HEK293 (cell line): ENCODE data around the gene ZC2HC1C.
A peak's percentile ranks its signal among the peaks of the same experiment; 100 is the strongest.

ENCODE experiments used
- HOXD13 ChIP-seq: sonication (generic); formaldehyde crosslinking; IDR thresholded peaks from 2 replicates; pipeline ENCODE4 v1.8.0; 2022; ENCODE audit warnings: missing genetic modification reagents, borderline replicate concordance
- OVOL3 ChIP-seq: fragments of 450-650 bp; formaldehyde crosslinking; IDR thresholded peaks from 2 replicates; pipeline ENCODE4 v1.5.1; 2016; ENCODE audit warnings: missing biosample characterization, missing genetic modification characterization
- SP7 ChIP-seq: fragments of 450-650 bp; formaldehyde crosslinking; IDR thresholded peaks from 2 replicates; pipeline ENCODE4 v1.5.1; 2016; ENCODE audit warnings: missing biosample characterization, missing genetic modification characterization
- TRIM28 ChIP-seq: IDR thresholded peaks from 2 replicates; pipeline ENCODE4 v1.6.1; 2011; ENCODE audit warnings: low read length, control low read depth, borderline replicate concordance
- TSHZ1 ChIP-seq: fragments of 450-650 bp; formaldehyde crosslinking; IDR thresholded peaks from 2 replicates; pipeline ENCODE4 v1.5.1; 2016; ENCODE audit warnings: missing biosample characterization, missing genetic modification characterization, borderline replicate concordance
- ZBTB10 ChIP-seq: fragments of 450-650 bp; formaldehyde crosslinking; IDR thresholded peaks from 2 replicates; pipeline ENCODE4 v1.5.1; 2016; ENCODE audit warnings: missing biosample characterization, missing genetic modification characterization
- ZBTB48 ChIP-seq: fragments of 450-650 bp; formaldehyde crosslinking; IDR thresholded peaks from 2 replicates; pipeline ENCODE4 v1.5.1; 2016; ENCODE audit warnings: missing biosample characterization, missing genetic modification characterization
- ZBTB8A ChIP-seq: fragments of 450-650 bp; formaldehyde crosslinking; IDR thresholded peaks from 2 replicates; pipeline ENCODE4 v1.5.1; 2016; ENCODE audit warnings: missing biosample characterization, missing genetic modification characterization
- ZEB2 ChIP-seq: fragments of 450-650 bp; formaldehyde crosslinking; IDR thresholded peaks from 2 replicates; pipeline ENCODE4 v1.5.1; 2016; ENCODE audit warnings: missing biosample characterization, missing genetic modification characterization
- ZFHX2 ChIP-seq: fragments of 450-650 bp; formaldehyde crosslinking; conservative IDR thresholded peaks from 2 replicates; pipeline ENCODE4 v1.5.1; 2016; ENCODE audit warnings: missing biosample characterization, missing genetic modification characterization
- ZNF266 ChIP-seq: fragments of 450-650 bp; formaldehyde crosslinking; IDR thresholded peaks from 2 replicates; pipeline ENCODE4 v1.5.1; 2016; ENCODE audit warnings: missing biosample characterization, missing genetic modification characterization, low read depth
- ZNF449 ChIP-seq: fragments of 450-650 bp; formaldehyde crosslinking; IDR thresholded peaks from 2 replicates; pipeline ENCODE4 v1.5.1; 2017; ENCODE audit warnings: missing biosample characterization, mild to moderate bottlenecking, missing genetic modification characterization, moderate library complexity
- ZNF518A ChIP-seq: fragments of 450-650 bp; formaldehyde crosslinking; conservative IDR thresholded peaks from 2 replicates; pipeline ENCODE4 v1.5.1; 2016; ENCODE audit warnings: low read depth, missing biosample characterization, missing genetic modification characterization
- ZNF521 ChIP-seq: fragments of 450-650 bp; formaldehyde crosslinking; IDR thresholded peaks from 2 replicates; pipeline ENCODE4 v1.5.1; 2017; ENCODE audit warnings: missing biosample characterization, mild to moderate bottlenecking, missing genetic modification characterization
- ZNF555 ChIP-seq: fragments of 450-650 bp; formaldehyde crosslinking; conservative IDR thresholded peaks from 2 replicates; pipeline ENCODE4 v1.5.1; 2017; ENCODE audit warnings: missing biosample characterization, mild to moderate bottlenecking, missing genetic modification characterization, inconsistent platforms
- ZNF560 ChIP-seq: fragments of 450-650 bp; formaldehyde crosslinking; IDR thresholded peaks from 2 replicates; pipeline ENCODE4 v1.5.1; 2017; ENCODE audit warnings: missing biosample characterization, missing genetic modification characterization, borderline replicate concordance
- ZNF629 ChIP-seq: fragments of 450-650 bp; formaldehyde crosslinking; IDR thresholded peaks from 2 replicates; pipeline ENCODE4 v1.5.1; 2017; ENCODE audit warnings: missing biosample characterization, missing genetic modification characterization
- ZNF660 ChIP-seq: fragments of 450-650 bp; IDR thresholded peaks from 2 replicates; pipeline ENCODE4 v1.5.1; 2018; ENCODE audit warnings: missing biosample characterization, mild to moderate bottlenecking, missing genetic modification characterization
- ZNF692 ChIP-seq: fragments of 450-650 bp; formaldehyde crosslinking; IDR thresholded peaks from 2 replicates; pipeline ENCODE4 v1.5.1; 2016; ENCODE audit warnings: missing biosample characterization, missing genetic modification characterization
- ZNF768 ChIP-seq: fragments of 450-650 bp; formaldehyde crosslinking; IDR thresholded peaks from 2 replicates; pipeline ENCODE4 v1.5.1; 2018; ENCODE audit warnings: missing biosample characterization, mild to moderate bottlenecking, missing genetic modification characterization
- ZSCAN23 ChIP-seq: fragments of 450-650 bp; formaldehyde crosslinking; IDR thresholded peaks from 2 replicates; pipeline ENCODE4 v1.5.1; 2016; ENCODE audit warnings: missing biosample characterization, missing genetic modification characterization
- ZSCAN5A ChIP-seq: fragments of 450-650 bp; formaldehyde crosslinking; IDR thresholded peaks from 2 replicates; pipeline ENCODE4 v1.5.1; 2016; ENCODE audit warnings: missing biosample characterization, missing genetic modification characterization
- ZXDB ChIP-seq: fragments of 450-650 bp; formaldehyde crosslinking; IDR thresholded peaks from 2 replicates; pipeline ENCODE4 v1.5.1; 2016; ENCODE audit warnings: missing biosample characterization, missing genetic modification characterization

ZC2HC1C gene

GRCh38 chr14:75126679-75127473, 57.4 kb downstream of the ZC2HC1C start, which contains the start of gene NEK9 (continued):
- TF ChIP-seq ZNF692 (tag by site-specific recombination), result peak; percentile 64; the same call in 1 of the 2 replicates
- TF ChIP-seq ZXDB (tag by site-specific recombination), result peak; percentile 81
- no peak for TF ChIP-seq ZNF449 (tag by site-specific recombination)
- peak; percentile 64; the same call in 1 of the 2 replicates for TF ChIP-seq TRIM28
- TF ChIP-seq ZBTB8A (tag by site-specific recombination), result peak; percentile 16
- TF ChIP-seq ZNF660 (tag by site-specific recombination), result peak; percentile 81
- no peak for TF ChIP-seq OVOL3
- 0 out of 2 replicates have a peak, but pooled peaks have one; percentile 1 for TF ChIP-seq TSHZ1
- peak; percentile 65; the same call in 1 of the 2 replicates for TF ChIP-seq SP7
- no peak for TF ChIP-seq ZNF768 (tag by site-specific recombination)
- TF ChIP-seq ZNF518A (tag by site-specific recombination), result peak; percentile 93
- TF ChIP-seq ZNF555 (tag by site-specific recombination), result no peak
- TF ChIP-seq ZNF266 (tag by site-specific recombination), result no peak
- no peak for TF ChIP-seq HOXD13 (CRISPR knock-in tag)
- TF ChIP-seq ZSCAN5A (tag by site-specific recombination), result 0 out of 2 replicates have a peak, but pooled peaks have one; percentile 37
- TF ChIP-seq ZSCAN23 (tag by site-specific recombination), result no peak
- TF ChIP-seq ZNF521 (tag by site-specific recombination), result no peak
- peak; percentile 84 for TF ChIP-seq ZNF629 (tag by site-specific recombination)
- peak; percentile 40; the same call in 1 of the 2 replicates for TF ChIP-seq ZEB2 (tag by site-specific recombination)
- TF ChIP-seq ZBTB48 (tag by site-specific recombination), result peak; percentile 78
- 0 out of 2 replicates have a peak, but pooled peaks have one; percentile 15 for TF ChIP-seq ZFHX2 (tag by site-specific recombination)
- TF ChIP-seq ZBTB10, result peak; percentile 59; the same call in 1 of the 2 replicates
- no peak for TF ChIP-seq ZNF560 (tag by site-specific recombination)
